ENCODE measurements around the gene ATG12.

Gene ATG12

GRCh38 chr5:115806986-115807653 lies 34.2 kb downstream of the ATG12 start:
- no peak for DNase-seq

- DNase-seq = no peak
These were observed 39.4 kb downstream of the ATG12 start for GRCh38 chr5:115801984-115802383.

GRCh38 chr5:115801152-115801551 lies 40.2 kb downstream of the ATG12 start:
- no peak for DNase-seq

- no peak for DNase-seq
These were observed 41.3 kb downstream of the ATG12 start for GRCh38 chr5:115800108-115800507.

GRCh38 chr5:115798252-115798651 lies 43.1 kb downstream of the ATG12 start:
- DNase-seq = no peak

GRCh38 chr5:115796656-115797055 lies 44.7 kb downstream of the ATG12 start:
- DNase-seq = no peak

- no peak for DNase-seq
These were observed 45.7 kb downstream of the ATG12 start for GRCh38 chr5:115795700-115796099.

- DNase-seq = no peak
These were observed 52.9 kb downstream of the ATG12 start for GRCh38 chr5:115788440-115788839.

- no peak for DNase-seq
These were observed 53.9 kb downstream of the ATG12 start for GRCh38 chr5:115787426-115787825.

- no peak for DNase-seq
These were observed 55.8 kb downstream of the ATG12 start for GRCh38 chr5:115785381-115786065.

GRCh38 chr5:115778417-115778816 lies 62.9 kb downstream of the ATG12 start:
- no peak for DNase-seq
